ENCODE results near the gene SPTLC2. TPM values are rescaled to one million over a fixed set of nuclear protein-coding genes. Genes with fewer than 3 reads are reported as not detected.
A peak's percentile ranks its signal among the peaks of the same experiment; 100 is the strongest.
"Not testable (repeated sequence)": the region's sequence is repeated elsewhere in the genome, so short reads cannot be mapped to it uniquely, and the experiment has no call there.

SPTLC2 gene, protein sequence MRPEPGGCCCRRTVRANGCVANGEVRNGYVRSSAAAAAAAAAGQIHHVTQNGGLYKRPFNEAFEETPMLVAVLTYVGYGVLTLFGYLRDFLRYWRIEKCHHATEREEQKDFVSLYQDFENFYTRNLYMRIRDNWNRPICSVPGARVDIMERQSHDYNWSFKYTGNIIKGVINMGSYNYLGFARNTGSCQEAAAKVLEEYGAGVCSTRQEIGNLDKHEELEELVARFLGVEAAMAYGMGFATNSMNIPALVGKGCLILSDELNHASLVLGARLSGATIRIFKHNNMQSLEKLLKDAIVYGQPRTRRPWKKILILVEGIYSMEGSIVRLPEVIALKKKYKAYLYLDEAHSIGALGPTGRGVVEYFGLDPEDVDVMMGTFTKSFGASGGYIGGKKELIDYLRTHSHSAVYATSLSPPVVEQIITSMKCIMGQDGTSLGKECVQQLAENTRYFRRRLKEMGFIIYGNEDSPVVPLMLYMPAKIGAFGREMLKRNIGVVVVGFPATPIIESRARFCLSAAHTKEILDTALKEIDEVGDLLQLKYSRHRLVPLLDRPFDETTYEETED
- 10 to 100 TPM; 16.1 to 18.4 TPM for total RNA-seq
- long read RNA-seq, full-length matches to known transcripts, result 16 of 19 reads
- long read RNA-seq, partial matches to known transcripts, result 0 of 19 reads
- long read RNA-seq, other reads (novel, unspliced or antisense), result 3 of 19 reads

DNA sequence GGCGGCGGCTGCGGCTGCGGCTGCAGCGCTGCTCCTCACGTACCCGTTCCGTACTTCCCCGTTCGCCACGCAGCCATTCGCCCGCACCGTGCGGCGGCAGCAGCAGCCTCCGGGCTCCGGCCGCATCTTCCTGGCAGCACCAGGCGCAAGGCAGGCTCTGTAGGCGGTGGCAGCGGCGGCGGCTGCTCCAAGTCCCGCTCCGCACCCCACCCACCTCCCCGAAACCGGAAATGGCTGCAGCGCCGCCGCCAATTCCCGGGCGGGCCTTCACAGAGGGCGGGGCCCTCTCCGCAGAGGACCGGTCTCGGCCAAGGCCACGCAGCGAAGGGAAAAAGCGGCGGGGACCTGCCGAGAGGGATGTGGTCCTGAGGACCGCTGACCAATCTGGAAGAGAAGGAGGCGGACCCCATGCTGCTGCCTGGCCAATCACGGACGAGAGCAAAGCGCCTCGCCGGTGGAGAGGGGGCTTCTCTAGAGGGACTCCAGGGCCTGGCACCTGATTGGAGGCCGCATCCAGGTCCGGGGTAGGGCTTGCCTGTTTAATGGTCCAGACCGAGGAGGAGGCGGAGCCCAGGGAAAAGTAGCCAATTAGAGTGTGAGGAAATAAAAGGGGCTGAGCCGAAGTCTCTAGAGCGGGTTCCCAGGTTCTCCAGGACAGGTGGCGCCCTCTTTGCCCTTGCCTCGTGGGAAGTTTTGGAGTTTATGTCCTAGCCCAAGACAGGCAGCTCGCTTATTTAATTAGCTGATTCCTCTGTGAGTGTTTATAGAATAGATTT is at the start of gene SPTLC2:
Gene SPTLC2, minus strand, starts transcription at position 184 of the 776 bp plus-strand sequence. Its CDS starts 58 bp downstream, at position 126.
- intact Hi-C loops (cut with DNase I), result no loop called here
- peak; percentile 99 for ATAC-seq

DNA sequence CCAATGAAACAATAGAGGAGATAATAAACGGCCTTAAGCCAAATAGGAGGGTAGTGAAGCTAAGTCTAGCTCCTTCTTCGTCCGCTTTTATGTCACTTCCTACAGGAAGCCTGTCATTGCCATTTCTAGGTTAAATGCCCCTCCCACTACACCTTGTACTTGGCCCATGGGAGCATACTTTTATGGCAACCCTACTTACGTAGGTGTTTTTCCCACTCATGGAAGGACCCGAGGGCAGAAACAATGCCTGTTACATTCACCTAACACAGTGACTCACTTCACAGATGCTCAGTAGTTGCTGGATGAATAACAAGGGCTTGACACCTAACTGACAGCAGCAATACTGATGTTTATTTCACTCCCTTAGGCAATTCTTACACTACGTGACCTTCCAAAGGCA is 46.9 kb upstream of the SPTLC2 start:
- ATAC-seq (peak; percentile 27 to 51), DNase-seq (no peak)
- intact Hi-C loops (cut with DNase I), result no loop called here

More for the DNA sequence above, at the start of gene SPTLC2:
- peak; percentile 99 for DNase-seq

DNA sequence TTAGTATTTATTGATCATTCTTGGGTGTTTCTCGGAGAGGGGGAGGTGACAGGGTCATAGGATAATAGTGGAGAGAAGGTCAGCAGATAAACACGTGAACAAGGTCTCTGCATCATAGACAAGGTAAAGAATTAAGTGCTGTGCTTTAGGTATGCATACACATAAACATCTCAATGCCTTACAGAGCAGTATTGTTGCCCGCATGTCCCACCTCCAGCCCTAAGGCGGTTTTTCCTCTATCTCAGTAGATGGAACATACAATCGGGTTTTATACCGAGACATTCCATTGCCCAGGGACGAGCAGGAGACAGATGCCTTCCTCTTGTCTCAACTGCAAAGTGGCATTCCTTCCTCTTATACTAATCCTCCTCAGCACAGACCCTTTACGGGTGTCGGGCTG is 45.1 kb upstream of the SPTLC2 start:
- DNase-seq; intact Hi-C loops (cut with DNase I); ATAC-seq: not testable (repeated sequence)

DNA sequence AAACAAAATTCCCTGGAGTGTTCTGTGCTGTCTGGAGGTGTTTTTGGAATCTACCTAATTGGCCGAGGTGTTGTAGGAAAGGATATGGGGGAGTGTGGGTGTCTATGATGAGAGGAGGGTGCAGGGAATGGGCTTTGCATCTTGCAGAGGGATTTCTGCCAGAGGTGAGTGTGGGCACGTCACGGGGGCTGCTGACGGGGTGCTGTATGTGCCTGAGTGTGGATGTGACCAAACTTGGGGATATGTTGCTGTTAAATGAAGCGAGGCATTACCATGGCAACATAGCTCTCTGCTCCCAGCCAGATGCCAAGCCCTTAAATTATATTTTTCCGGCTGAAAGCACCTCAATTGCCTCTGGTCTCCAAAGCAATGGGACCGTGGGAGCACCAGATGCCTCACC is 44.3 kb upstream of the SPTLC2 start:
- ATAC-seq, result no peak
- intact Hi-C loops (cut with DNase I), result no loop called here

DNA sequence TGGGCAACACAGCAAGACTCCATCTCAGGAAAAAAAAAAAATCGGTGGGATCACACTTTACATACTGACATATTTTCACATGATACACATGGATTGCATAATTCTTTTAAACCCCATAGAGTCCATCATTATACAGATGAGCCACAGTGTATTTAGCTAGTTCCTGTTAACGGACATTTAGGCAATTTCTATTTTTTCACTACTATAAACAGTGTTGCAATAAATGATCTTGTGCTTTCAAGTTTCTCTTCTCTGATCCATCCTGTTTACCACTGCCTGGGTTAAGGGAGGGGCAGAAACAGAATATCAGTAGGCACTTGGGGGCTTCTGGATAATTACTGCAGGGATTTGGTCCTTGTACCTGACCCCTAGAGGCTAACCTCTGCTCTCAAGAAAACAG is 43.4 kb upstream of the SPTLC2 start:
- ATAC-seq (peak in 1 of 2 donors; percentile 26), DNase-seq (no peak)
- intact Hi-C loops (cut with DNase I), result loop anchor here in 1 of 2 donors (10.0 kb wide), 1 partner anchor 905 kb away; no protein-coding TSS in a partner anchor

More for the DNA sequence above, 44.3 kb upstream of the SPTLC2 start:
- DNase-seq, result no peak

DNA sequence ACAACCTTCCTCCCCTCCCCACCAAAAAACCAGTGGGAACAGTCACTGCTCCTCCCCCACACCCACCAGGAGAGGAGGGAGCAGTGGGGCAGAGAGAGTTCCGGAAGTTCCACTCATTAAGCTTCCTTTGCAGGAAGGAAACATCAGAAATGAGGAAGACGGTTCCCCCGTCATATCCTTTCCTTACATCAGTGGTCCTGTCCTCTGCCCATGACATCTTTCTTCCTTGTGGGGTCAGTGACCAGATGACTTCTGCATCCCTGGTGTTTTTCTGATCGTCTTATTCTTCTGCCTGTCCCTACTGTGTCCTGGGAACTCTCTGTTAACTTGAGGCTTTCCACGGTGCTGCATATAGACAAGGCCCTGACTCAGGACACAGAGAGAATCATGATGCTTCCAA is 40.8 kb upstream of the SPTLC2 start:
- intact Hi-C loops (cut with DNase I), result loop anchor here in 1 of 2 donors (10.0 kb wide), 1 partner anchor 908 kb away; no protein-coding TSS in a partner anchor
- ATAC-seq, result peak in 1 of 2 donors; percentile 23

DNA sequence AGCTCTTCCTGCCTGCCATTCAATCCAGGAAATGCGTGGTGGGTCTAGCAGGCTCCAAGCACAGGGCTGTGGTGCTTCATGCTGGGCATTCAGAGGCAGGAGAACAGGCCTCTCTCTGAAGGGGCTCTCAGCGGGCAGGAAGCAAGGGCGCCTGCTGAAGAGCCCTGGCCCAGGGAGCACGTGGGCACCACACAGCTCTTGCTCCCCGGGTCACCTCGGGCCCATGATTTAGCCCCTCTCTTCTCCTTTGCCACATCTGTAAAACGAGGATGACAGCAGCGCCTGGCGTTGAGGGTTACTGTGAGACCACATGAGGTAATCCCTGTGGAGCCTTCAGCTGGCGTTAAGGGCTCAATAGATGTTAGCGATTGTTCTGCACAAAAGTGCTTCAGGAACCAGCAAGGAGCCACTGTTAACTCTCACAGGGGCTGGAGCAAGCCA is 37.6 kb upstream of the SPTLC2 start:
- ATAC-seq (no peak), DNase-seq (no peak)
- intact Hi-C loops (cut with DNase I), result loop anchor here in 1 of 2 donors (2.0 to 10.0 kb wide), 2 partner anchors 53 to 911 kb away; no protein-coding TSS in a partner anchor

More for the DNA sequence above, 40.8 kb upstream of the SPTLC2 start:
- DNase-seq, result no peak

DNA sequence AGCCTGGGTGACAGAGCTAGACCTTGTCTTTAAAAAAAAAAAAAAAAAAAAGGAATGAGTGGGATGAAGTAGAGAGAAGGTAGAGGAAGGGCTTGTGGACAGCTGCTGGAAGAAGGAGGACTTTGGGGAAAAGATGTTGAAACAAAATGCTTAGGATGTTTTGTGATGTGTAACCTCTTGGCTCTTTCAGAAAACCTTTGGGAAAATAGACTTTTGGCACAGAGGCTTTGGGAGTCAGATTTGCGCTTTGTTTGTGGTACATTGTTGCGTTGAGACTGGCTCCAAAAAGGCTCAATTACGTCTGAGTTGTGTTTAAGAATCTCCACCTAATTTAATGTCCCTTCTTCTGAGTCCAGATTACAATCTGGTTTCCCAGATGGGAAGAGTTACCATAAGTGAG is 32.9 kb upstream of the SPTLC2 start:
- ATAC-seq, result peak in 1 of 2 donors; percentile 27
- no peak for DNase-seq
- intact Hi-C loops (cut with DNase I), result no loop called here

DNA sequence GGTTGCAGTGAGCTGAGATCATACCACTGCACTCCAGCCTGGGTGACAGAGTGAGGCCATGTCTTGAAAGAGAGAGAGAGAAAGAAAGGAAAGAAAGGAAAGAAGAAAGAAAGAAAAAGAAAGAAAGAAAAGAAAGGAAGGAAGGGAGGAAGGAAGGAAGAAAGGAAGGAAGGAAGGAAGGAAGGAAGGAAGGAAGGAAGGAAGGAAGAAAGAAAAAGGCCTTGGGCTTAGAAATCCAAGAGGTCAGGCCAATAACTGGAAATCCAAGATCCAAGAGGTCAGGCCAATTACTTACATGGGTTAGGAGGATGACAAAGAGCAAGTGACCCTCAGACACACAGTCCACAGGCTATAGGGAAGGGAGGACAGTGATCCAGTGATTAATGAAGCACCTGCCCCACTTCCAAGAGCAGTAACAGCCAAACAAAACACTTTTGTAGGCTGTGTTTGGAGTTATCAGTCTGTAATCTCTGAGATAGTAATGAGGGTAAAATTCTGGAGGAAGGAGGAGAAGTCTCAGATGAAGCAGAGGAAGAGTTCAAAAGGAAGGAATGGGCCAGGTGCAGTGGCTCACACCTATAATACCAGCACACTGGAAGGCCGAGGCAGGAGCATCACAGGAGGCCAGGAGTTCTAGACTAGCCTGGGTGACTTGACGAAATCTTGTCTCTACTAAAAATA is 32.2 kb upstream of the SPTLC2 start:
- DNase-seq (no peak), ATAC-seq (no peak)
- intact Hi-C loops (cut with DNase I), result no loop called here

DNA sequence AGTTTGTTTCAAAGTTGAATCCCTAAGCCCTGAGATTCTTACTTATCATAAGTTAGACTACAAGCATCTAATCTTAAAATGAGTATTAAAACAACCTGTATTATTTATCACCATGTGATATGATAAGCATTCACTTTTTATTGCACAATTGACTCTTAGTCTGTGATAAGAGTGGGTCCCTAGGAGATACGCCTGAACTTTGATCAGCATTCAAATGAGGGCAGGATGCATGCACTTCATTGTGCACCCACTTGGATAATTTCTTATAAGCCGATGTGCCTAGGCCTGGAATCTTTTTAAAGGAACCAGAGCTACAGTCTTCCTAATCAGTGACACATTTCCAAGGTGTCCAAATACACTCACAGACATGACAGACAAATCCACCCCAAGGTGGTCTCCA is 31.4 kb upstream of the SPTLC2 start:
- intact Hi-C loops (cut with DNase I), result no loop called here
- DNase-seq, result no peak
- ATAC-seq, result no peak

DNA sequence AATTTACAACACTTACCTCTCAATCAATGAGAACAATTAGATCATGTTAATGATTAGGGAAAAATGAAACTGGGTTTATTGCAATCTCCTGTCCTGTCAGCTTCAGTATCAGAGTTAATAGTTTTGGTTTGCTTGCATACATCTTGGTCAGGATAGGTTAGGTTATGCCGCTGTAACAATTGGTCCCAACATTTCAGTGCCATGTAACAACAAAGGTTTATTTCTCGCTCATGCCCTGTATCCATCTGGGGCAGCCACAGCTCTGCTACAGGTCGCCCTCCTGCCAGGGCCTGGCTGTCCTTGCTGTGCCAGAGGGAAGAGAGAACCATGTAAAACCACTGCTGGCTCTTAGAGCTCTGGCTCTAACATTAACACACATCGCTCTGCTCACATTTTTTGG is 30.5 kb upstream of the SPTLC2 start:
- intact Hi-C loops (cut with DNase I), result no loop called here
- DNase-seq (no peak), ATAC-seq (no peak)

DNA sequence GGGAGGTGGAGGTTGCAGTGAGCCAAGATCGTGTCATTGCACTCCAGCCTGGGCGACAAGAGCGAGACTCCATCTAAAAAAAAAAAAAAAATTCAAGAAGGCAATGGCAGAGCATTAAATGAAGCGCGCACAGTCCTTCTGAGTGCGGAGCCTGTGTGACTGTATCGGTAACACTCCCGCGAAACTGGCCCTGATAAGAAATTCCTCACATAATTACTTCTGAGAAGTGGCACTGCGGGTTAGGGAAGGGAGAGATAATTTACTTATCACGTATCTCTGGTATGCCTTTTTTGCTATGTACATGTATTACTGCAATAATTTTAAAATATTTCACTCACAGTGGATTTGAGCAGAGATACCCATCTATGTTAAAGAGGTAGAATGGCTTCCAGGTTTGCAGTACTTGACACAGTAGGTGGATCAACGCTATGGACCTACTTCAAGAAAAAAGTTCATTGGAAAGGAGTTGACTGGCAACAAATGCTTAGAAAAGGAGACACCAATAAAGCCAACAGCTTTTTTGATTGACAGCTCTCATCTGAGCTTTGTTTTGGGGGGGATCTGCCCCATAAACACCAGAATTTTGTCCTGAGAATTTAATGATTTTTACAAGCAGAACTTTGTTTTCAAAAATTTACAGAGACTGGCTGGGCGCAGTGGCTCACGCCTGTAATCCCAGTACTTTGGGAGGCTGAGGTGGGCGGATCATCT is 29.2 kb upstream of the SPTLC2 start:
- DNase-seq (no peak), ATAC-seq (no peak)
- intact Hi-C loops (cut with DNase I), result no loop called here

DNA sequence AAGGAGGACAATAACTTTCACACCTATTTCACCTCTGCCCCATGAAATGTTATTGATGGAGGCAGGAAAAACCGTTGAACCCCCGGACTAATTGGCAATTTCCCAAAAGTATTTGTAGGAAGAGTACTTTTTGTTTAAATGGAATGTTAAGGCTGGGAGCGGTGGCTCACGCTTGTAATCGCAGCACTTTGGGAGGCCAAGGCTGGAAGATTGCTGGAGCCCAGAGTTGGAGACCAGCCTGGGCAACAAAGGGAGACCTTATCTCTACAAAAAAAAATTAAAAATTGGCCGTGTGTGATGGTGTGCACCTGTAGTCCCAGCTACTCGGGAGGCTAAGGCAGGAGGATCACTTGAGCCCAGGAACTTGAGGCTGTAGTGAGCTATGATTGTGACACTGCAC is 26.0 kb upstream of the SPTLC2 start:
- intact Hi-C loops (cut with DNase I), result no loop called here
- DNase-seq (no peak), ATAC-seq (no peak)

DNA sequence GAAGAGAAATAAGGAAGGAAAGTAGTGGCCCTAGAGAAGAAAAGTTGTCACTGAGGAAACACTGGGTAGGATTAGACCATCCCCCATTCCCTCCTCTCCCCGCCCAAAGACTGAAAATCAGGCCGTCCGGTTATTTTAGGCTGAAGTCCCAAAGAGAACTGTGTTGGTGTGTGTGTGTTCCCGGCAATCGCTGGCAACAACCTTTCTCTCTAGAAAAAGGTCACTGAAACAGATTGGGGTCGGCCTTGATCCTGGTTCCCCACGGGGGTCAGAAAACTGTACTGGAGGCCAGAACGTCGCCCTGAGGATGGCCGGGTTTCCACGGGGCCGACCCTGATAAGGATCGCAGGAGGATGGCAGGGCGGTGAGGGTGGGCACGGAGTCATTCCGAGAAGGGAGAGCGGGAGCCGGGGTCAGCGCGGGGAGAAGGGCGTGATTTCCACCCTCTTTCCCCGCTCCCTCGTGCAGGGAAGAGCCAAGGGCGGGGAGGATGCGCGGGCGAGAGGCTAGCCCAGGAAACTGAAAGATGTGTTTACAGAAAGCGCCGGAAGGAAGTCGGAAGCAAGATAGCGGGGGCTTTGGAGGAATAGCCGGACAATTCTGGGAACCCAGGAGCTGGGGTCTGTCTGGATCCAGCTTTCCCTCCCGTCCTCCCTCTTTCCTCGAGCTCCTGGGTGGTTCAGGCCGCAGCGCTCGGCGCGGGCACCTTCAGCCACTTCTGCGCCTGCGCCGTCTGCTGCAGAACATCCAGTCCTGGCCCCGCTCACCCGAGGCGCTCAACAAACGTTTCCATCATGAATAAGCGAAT is 25.3 kb upstream of the SPTLC2 start:
- intact Hi-C loops (cut with DNase I), result no loop called here
- DNase-seq, result peak; percentile 91
- peak; percentile 90 to 93 for ATAC-seq

DNA sequence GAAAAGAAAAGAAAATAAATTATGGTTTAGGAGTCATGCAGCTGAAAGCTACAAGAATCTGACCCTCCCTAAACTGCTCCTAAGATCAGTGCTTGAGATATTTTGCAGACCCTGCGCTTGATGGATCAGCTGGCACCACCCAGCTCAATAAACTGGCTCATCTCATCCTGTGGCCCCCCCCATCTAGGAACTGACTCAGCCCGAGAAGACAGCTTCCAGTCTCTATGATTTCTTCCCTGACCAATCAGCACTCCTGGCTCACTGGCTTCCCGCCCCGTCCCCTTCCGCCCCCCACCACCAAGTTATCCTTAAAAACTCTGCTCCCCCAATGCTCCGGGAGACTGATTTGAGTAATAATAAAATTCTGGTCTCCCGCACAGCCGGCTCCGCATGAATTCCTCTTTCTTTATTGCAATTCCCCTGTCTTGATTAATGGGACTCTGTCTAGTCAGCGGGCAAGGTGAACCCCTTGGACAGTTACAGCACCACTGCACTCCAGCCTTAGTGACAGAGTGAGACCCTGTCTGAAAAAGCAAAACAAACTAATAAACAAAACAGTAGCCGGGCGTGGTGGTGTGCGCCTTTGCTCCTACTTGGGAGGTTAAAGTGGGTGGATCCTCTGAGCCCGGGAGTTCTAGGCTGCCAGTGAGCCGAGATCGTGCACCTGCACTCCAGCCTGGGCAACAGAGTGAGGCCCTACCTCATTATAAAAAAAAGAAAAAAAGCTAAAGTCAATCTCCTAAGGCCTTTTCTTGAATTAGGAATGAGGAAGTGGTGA is 24.5 kb upstream of the SPTLC2 start:
- DNase-seq, result peak; percentile 45
- intact Hi-C loops (cut with DNase I), result no loop called here
- peak; percentile 6 to 24 for ATAC-seq

DNA sequence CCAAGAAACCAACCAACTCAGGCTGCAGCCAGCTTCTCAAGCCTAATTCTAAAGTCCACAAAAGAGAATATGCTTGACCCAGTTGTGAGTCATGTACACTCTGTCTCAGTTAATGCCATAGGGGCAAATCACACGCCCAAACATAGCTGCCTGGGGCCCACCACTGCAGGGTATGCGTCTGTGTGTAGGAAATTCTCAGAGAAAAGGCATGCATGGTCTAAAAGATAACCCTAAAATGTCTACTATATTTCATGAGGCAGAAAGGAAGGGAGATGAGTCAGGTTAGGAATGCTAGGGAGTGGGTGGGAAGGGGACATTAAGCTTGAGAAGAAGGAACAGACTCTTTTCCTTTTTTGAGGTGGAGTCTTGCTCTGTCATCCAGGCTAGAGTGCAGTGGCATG is 22.3 kb upstream of the SPTLC2 start:
- intact Hi-C loops (cut with DNase I), result no loop called here
- no peak for DNase-seq
- ATAC-seq, result no peak

DNA sequence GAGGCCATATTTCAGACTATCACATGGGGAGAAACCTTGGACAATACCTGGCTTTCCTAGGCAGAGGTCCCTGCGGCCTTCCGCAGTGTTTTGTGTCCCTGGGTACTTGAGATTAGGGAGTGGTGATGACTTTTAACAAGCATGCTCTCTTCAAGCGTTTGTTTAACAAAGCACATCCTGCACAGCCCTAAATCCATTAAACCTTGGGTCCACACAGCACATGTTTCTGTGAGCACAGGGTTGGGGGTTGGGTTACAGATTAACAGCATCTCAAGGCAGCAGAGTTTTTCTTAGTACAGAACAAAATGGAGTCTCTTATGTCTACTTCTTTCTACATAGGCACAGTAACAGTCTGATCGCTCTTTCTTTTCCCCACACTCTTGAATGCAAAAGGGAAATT is 19.4 kb upstream of the SPTLC2 start:
- DNase-seq; ATAC-seq; intact Hi-C loops (cut with DNase I): not testable (repeated sequence)
